Cardiac fibroblast (primary cell): Measurements from ENCODE around the gene SGTA.

Experiments
- DNase-seq, 2 donors: peaks; one replicate each; pipeline versions ENCODE4 v3.0.0 to v3.0.0-alpha.2; 2010; ENCODE audit warnings: low read depth in 2 of 2
- H3K4me3 ChIP-seq, 2 donors: replicated peaks in 1 of 2; 1 replicate in 1 of 2; 2 replicates in 1 of 2; pipeline ENCODE4 v1.5.1; 2011; ENCODE audit warnings: low read depth in 2 of 2, low read length in 2 of 2, mild to moderate bottlenecking in 2 of 2, moderate library complexity in 1 of 2
- TF ChIP-seq, protein P1 (sequence below): IDR thresholded peaks from one replicate; pipeline ENCODE4 v1.5.1; 2011; ENCODE audit warnings: low read depth, mild to moderate bottlenecking, low read length, inconsistent platforms

SGTA gene

DNA sequence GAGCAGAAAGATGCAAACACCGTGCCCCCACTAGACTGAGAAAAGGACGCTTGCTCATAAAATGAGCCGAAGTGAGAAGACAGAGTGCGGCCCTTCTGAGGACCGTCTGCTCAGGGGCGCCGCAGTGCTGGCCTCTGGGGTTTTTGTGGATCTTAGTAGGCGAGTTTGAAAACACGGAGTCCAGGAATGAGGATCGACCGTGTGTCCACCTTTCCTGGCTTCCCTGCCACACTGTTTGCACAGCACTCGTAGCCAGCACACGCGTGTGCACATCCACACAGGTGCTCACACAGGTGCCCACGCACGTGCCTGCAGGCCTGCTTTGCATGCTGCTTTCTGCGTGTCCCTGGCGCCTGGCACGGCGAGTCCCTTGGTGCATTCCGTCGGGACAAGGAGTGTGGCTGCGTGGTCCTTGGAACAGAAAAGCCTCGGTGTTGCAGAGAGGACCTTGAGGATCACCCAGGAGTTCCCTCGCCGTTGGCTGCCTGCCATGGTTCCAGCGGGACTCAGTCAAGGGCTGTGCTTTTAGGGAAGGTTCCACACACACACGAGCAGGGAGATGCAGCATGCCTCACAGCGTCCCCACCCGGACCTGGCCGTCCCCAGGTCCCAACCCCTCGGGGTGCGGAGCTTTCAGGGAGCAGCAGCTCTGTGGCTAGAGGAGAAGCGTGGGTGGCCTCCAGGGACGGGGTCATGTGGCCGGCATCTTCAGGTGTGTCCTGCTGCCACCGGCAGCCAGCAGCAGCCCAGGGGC, 26.5 kb upstream of the SGTA start:
- no peak for DNase-seq
- TF ChIP-seq, protein P1, sequence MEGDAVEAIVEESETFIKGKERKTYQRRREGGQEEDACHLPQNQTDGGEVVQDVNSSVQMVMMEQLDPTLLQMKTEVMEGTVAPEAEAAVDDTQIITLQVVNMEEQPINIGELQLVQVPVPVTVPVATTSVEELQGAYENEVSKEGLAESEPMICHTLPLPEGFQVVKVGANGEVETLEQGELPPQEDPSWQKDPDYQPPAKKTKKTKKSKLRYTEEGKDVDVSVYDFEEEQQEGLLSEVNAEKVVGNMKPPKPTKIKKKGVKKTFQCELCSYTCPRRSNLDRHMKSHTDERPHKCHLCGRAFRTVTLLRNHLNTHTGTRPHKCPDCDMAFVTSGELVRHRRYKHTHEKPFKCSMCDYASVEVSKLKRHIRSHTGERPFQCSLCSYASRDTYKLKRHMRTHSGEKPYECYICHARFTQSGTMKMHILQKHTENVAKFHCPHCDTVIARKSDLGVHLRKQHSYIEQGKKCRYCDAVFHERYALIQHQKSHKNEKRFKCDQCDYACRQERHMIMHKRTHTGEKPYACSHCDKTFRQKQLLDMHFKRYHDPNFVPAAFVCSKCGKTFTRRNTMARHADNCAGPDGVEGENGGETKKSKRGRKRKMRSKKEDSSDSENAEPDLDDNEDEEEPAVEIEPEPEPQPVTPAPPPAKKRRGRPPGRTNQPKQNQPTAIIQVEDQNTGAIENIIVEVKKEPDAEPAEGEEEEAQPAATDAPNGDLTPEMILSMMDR: no peak
- no peak overlapping the region for H3K4me3 ChIP-seq

DNA sequence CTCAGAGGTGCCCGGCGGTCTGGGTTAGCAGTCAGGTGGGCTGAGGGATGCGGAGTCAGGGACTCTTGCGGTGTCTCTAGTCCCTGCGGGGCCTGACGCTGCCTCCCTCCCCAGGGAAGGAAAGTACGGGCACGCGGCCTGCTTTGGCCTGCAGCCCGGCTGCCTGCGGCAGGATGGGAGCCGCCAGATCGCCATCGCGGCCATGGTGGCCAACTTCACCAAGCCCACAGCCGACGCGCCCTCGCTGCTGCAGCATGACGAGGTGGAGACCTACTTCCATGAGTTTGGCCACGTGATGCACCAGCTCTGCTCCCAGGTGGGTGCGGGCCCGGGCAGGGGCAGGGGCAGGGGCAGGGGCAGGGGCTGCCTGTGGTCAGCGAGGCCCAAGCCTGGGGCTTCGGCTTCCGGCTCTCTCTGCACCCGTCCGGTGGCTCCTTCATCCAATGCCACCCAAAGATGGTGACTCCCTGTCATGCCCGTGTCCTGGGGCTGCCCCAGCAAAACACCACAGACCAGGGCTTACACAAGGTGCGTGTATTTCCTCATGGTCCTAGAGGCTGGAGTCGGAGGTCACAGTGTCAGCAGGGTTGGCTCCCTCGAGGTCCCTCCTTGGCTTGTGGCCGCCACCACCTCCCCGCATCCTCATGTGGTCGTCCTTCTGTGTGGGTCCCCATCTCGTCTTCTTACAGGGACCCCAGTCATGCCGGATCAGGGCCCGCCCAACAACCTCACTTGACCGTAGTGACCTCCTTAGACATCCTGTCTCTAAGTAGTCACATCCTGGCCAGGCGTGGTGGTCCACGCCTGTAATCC, 25.3 kb upstream of the SGTA start:
- H3K4me3 ChIP-seq: no peak overlapping the region
- no peak for DNase-seq
- TF ChIP-seq, protein P1: no peak

DNA sequence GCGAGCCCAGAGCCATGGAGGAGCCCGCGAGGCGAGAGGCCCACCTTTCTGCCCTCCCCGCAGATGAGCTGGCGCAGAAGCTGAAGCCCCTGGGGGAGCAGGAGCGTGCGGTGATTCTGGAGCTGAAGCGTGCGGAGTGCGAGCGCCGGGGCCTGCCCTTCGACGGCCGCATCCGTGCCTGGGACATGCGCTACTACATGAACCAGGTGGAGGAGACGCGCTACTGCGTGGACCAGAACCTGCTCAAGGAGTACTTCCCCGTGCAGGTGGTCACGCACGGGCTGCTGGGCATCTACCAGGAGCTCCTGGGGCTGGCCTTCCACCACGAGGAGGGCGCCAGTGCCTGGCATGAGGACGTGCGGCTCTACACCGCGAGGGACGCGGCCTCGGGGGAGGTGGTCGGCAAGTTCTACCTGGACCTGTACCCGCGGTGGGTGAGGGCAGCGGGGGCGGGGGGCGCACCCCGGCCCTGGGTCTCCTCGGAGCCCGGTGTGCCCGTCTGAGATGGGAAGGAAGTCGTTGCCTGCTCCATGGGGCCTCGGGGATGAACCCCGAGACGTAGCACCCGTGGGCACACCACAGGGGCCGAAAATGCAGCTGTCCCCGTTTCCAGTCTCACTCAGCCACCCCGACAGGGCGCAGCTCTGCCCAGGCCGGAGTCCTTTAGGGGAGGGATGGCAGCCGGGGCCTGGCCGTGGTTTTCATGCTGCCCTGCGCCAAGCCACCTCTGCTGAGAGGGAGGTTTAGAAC, 24.5 kb upstream of the SGTA start:
- TF ChIP-seq, protein P1: no peak
- no peak for DNase-seq
- no peak overlapping the region for H3K4me3 ChIP-seq

DNA sequence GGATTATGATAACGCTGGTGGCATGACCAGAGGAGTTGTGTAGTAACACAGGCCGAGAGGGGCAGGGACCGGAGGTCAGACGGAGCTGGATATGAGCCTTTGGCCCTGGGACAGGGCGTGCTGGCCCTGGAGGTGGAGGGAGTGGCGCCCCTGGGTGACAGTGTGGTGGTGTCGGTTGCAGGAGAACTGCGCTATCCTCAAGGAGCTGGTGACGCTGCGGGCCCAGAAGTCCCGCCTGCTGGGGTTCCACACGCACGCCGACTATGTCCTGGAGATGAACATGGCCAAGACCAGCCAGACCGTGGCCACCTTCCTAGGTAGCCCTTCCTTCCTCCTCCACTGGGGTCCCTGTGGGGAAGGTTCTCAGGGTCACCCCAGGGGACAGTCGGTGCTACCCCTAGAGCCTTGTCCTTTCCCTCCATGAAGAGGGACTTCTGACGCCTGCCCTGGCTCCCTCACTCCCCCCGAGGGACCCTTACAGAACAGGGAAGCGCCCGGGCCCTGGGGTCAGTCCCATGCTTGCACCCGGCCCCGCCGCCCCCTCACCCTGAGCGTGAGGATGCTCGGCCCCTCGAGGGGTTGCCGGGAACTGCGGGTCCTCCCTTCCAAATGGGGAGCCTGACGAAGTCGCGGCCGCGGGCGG, 23.8 kb upstream of the SGTA start:
- no peak for DNase-seq
- no peak overlapping the region for H3K4me3 ChIP-seq
- TF ChIP-seq, protein P1: no peak

DNA sequence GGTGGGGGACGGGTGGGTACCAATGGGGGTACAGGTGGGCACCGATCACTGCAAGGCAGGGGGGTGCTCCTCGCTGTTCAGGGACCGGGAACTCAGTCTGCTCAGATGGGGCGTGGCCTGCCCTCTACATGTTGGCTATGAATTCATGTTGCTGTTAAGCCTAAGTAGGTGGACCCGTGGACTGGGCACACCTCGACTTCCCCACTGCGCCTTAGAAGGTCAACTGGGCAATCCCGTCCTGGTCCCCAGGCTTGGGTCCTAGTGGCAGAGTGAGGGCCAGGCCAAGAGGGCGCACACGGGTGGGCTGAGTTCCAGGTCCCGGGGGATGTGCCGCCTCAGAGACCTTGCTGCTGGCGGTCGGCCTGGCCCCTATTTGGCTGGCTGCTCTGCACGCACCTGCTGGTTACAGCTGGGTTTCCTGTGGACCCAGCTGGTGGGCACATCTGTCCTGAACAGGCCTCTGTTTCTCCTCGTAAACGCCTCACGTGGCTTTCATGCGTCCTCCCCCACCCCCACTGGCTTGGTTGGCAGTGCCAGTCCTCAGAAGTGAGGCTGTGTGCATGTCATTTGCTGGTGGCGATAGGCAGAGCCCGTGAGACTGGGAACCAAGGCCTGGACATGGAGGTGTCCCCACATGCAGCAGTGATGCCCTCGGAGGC, 23.0 kb upstream of the SGTA start:
- no peak overlapping the region for H3K4me3 ChIP-seq
- TF ChIP-seq, protein P1: no peak
- DNase-seq: no peak
